ENCODE measurements around the gene PRUNE2.

DNA sequence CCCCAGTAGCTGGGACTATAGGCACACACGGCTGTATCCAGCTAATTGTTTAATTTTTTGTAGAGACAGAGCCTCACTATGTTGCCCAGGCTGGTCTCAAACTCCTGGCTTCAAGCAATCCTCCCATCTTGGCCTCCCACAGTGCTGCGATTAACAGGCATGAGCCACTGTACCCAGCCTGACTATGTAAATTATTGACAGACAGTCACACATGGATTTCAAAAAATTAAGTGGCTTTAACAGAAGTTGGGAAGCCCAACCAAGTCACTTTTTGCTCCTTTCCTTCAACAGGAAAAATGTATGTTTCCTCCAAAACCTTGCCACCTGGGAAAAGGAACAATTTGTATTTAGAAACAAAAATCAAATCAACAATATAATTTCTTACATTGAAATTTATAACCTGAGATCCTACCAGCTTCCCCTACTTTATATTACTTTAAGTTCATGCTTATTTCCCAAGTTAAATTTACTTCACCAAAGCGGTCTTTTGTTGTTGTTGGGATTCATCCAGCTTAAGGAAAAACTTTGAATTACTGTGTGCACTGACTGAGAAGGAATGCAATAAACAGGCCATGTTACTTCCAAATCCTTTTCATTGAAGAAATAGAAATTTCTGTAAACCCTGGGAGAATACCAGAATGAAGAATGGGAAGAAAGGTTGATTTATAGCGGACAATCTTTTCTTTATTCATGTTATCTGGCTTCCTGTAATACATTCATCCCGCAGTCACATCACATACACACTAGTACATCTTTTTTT lies 133.0 kb downstream of the PRUNE2 start:
- TF ChIP-seq SUZ12 (IDR thresholded peaks at IDR 0.05; ENCODE audit: extremely low read depth, insufficient read depth, insufficient read length) (no peak), ZNF274 (IDR thresholded peaks at IDR 0.05; ENCODE audit: low read depth, low read length) (no peak), YY1 (IDR thresholded peaks at IDR 0.05; ENCODE audit: insufficient read depth, insufficient read length) (no peak)

All from NT2/D1 (cell line).